NB4 (cell line): Measurements from ENCODE around the gene SPTA1.

Source experiments
- DNase-seq: peaks from one replicate; pipeline ENCODE4 v3.0.0; 2010; ENCODE audit warnings: low read depth
- H3K4me3 ChIP-seq: one replicate; pipeline ENCODE4 v1.5.1; 2011; ENCODE audit warnings: mild to moderate bottlenecking, low read depth, low read length, moderate library complexity
- CTCF ChIP-seq: IDR thresholded peaks from one replicate; pipeline ENCODE4 v1.5.1; 2012; ENCODE audit warnings: low read depth, low read length
- MYC ChIP-seq: IDR thresholded peaks from 2 replicates; pipeline ENCODE4 v1.6.1; 2011; ENCODE audit warnings: low read depth, low read length
- POLR2A ChIP-seq: IDR thresholded peaks from 2 replicates; pipeline ENCODE4 v1.6.1; 2011; ENCODE audit warnings: mild to moderate bottlenecking; ENCODE audit not compliant: insufficient read length; ENCODE audit errors: extremely low read depth
- TF ChIP-seq, protein P1 (sequence below): IDR thresholded peaks from 2 replicates; pipeline ENCODE4 v1.6.1; 2011; ENCODE audit warnings: low read depth, low read length

Gene SPTA1

GRCh38 chr1:158654086-158654485, 32.4 kb downstream of the SPTA1 start:
- no peak for TF ChIP-seq MYC
- DNase-seq: peak; percentile 44
- H3K4me3 ChIP-seq: peak overlapping the region; percentile 0

DNA sequence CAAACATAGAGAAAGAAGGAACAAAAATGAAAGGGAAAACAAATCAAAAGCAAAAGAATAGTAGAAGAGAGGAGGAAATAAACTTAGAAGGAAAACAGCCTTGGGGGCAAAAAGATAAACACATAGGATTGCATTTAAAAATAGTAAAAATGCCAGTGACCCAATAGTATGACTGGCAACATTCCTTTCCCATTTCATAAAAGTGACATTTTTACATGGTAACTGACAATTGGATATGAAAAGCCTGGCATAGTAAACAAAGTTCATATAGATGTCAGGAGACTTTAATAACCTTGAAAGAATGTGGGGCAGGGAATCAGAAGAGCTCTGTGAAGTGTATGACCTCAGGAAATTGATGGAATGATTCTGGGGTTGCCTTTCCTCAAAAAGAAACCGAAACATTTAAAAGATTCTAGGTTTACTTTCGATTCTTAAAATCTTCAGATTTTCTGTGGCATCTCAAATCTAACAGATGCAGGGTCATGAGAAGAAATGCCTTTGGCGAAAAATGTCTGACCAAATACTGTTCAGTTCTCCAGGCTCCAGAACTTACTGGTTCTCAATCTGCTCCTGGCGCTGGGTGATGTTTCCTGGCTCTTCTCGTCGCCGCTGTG, 33.7 kb downstream of the SPTA1 start:
- DNase-seq: no peak
- H3K4me3 ChIP-seq: no peak overlapping the region
- TF ChIP-seq MYC: no peak
- TF ChIP-seq CTCF: no peak
- TF ChIP-seq, protein P1, sequence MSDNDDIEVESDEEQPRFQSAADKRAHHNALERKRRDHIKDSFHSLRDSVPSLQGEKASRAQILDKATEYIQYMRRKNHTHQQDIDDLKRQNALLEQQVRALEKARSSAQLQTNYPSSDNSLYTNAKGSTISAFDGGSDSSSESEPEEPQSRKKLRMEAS: no peak
- TF ChIP-seq POLR2A: no peak

DNA sequence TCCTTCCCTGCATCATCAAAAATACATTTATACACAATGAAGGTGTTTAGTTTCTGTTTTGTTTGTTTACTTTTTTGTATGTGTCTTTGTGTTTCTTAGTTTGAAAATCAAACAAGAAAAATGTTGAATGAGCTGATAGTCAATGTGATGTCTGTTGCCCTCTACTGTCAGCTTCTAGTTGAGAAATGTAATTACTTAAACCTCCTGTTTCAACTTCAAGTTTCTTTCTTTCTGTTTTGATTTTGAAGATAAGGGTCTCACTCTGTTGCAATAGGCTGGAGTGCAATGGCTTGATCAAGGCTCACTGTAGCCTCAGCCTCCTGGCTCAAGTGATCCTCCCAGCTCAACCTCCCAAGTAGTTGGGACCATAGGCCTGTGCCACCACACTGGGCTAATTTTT, 37.5 kb downstream of the SPTA1 start:
- no peak overlapping the region for H3K4me3 ChIP-seq
- peak; percentile 37 for DNase-seq
- TF ChIP-seq POLR2A: no peak
- TF ChIP-seq, protein P1: no peak
- TF ChIP-seq MYC: no peak
- no peak for TF ChIP-seq CTCF

GRCh38 chr1:158646465-158646864, 40.0 kb downstream of the SPTA1 start:
- no peak overlapping the region for H3K4me3 ChIP-seq
- TF ChIP-seq MYC (no peak), POLR2A (no peak), CTCF (no peak)
- TF ChIP-seq, protein P1: no peak
- no peak for DNase-seq

GRCh38 chr1:158644449-158644848, 42.1 kb downstream of the SPTA1 start:
- peak; percentile 34 for DNase-seq
- no peak overlapping the region for H3K4me3 ChIP-seq
- TF ChIP-seq MYC (no peak), POLR2A (no peak), CTCF (no peak)
- TF ChIP-seq, protein P1: no peak

DNA sequence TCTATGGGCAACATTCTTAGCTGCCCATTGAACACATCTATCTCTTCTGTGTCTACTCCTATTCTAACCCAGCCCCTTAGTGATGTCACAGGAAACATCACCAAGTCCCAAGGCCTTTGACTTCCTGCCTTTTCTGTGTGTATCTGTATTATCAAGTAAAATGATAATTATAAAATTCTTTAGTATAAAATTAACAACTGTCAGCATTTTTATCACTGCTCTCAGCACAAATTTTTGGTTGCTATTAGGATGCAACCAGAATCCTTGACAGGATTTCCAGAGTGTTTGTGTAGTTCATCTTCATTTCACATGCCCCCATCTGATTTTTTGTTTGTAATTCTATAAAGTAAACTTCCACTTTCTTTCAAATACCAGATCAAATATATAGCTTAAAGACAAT, 47.6 kb downstream of the SPTA1 start:
- no peak overlapping the region for H3K4me3 ChIP-seq
- no peak for DNase-seq
- no peak for TF ChIP-seq CTCF
- TF ChIP-seq, protein P1: no peak
- no peak for TF ChIP-seq MYC
- no peak for TF ChIP-seq POLR2A
